Activated B cell treated with CpG ODN at 0.5 μM for 24 hours (primary cell): ENCODE measurements around the gene THEM4. TPM values are rescaled to one million over a fixed set of nuclear protein-coding genes. Genes with fewer than 3 reads are reported as not detected.

Source experiments
- ATAC-seq: fragments of 200-7000 bp; cut with Tn5 transposase; one replicate; pipeline ENCODE4 v1.10.0; 2021; ENCODE audit warnings: low read depth, mild to moderate bottlenecking, moderate library complexity
- CTCF ChIA-PET: fragments of 350-600 bp; sonication (Branson Sonifier 250); formaldehyde crosslinking; loops from one replicate; lab custom pipeline; 2021; ENCODE audit warnings: antibody characterized with exemption; lab: Charles Lee
- POLR2A ChIA-PET: fragments of 350-600 bp; sonication (Branson Sonifier 250); formaldehyde crosslinking; loops from one replicate; lab custom pipeline; 2021; ENCODE audit warnings: antibody characterized with exemption; lab: Charles Lee
- DNase-seq: peaks from one replicate; pipeline ENCODE4 v3.0.0; 2022
- H3K27ac Mint-ChIP-seq: one replicate; pipeline ENCODE4 v1.8.0; 2020; ENCODE audit warnings: mixed read lengths
- H3K27me3 Mint-ChIP-seq: one replicate; pipeline ENCODE4 v1.8.0; 2021; ENCODE audit warnings: mixed read lengths
- H3K36me3 Mint-ChIP-seq: one replicate; pipeline ENCODE4 v1.8.0; 2021; ENCODE audit warnings: low read depth, mixed read lengths
- H3K4me1 Mint-ChIP-seq: one replicate; pipeline ENCODE4 v1.8.0; 2021; ENCODE audit warnings: mixed read lengths
- H3K4me3 Mint-ChIP-seq: one replicate; pipeline ENCODE4 v1.8.0; 2020; ENCODE audit warnings: mild to moderate bottlenecking, mixed read lengths
- H3K9me3 Mint-ChIP-seq: one replicate; pipeline ENCODE4 v1.8.0; 2020; ENCODE audit warnings: mixed read lengths
- CTCF ChIP-seq: fragments of 200-600 bp; IDR thresholded peaks from one replicate; pipeline ENCODE4 v1.8.0; 2022; ENCODE audit warnings: antibody characterized with exemption, mild to moderate bottlenecking
- intact Hi-C: fragments of 100-400 bp; cut with micrococcal nuclease; formaldehyde crosslinking; loops from one replicate; pipeline ENCODE4 v1.15.1; 2024
- total RNA-seq: library from RNA; stranded (reverse); gene quantifications from 2 replicates; pipeline ENCODE4 v1.2.3, GENCODE V29; 2022

THEM4 gene
- total RNA-seq, 1 donor from 2014 or later: 22.8 TPM

GRCh38 chr1:151945725-151946722 is 36.7 kb upstream of the THEM4 start:
- DNase-seq: peak; percentile 37
- Mint-ChIP-seq H3K27me3 (no peaks in the 10 kb centered on the region), H3K4me1 (peaks cover 38% of the 10 kb centered on the region), H3K4me3 (peak overlapping the region; percentile 29), H3K36me3 (no peaks in the 10 kb centered on the region), H3K27ac (peak overlapping the region; percentile 84), H3K9me3 (no peaks in the 10 kb centered on the region)
- no peak for TF ChIP-seq CTCF
- peak; percentile 84 for ATAC-seq
- ChIA-PET CTCF (interaction anchor here (0.5 to 1.0 kb wide), 2 partner anchors 24 to 56 kb away, joined by 3 read pairs; no protein-coding TSS in a partner anchor), POLR2A (interaction anchor here (1.7 kb wide), 1 partner anchor 37 kb away, joined by 5 read pairs; no protein-coding TSS in a partner anchor)
- intact Hi-C loops: no loop called here

- no peak overlapping the region for H3K4me3 Mint-ChIP-seq
- intact Hi-C loops: loop anchor here (5.0 kb wide), 1 partner anchor 38 kb away; the partner anchor contains the start of gene THEM4
- no peaks in the 10 kb centered on the region for H3K27me3 Mint-ChIP-seq
- no peaks in the 10 kb centered on the region for H3K36me3 Mint-ChIP-seq
- POLR2A ChIA-PET: interaction anchor here (1.7 kb wide), 1 partner anchor 36 kb away, joined by 5 read pairs; no protein-coding TSS in a partner anchor
- CTCF ChIA-PET: interaction anchor here (1.0 kb wide), 1 partner anchor 57 kb away, joined by 3 read pairs; no protein-coding TSS in a partner anchor
- no peaks in the 10 kb centered on the region for H3K9me3 Mint-ChIP-seq
- no peak for TF ChIP-seq CTCF
- no peak for ATAC-seq
- H3K4me1 Mint-ChIP-seq: peaks cover 40% of the 10 kb centered on the region
- H3K27ac Mint-ChIP-seq: peak overlapping the region; percentile 84
- no peak for DNase-seq
Measured at GRCh38 chr1:151944857-151945575, 35.7 kb upstream of the THEM4 start.

GRCh38 chr1:151944126-151944856 is 35.0 kb upstream of the THEM4 start:
- TF ChIP-seq CTCF: no peak
- no peaks in the 10 kb centered on the region for H3K36me3 Mint-ChIP-seq
- ATAC-seq (no peak), DNase-seq (no peak)
- no peaks in the 10 kb centered on the region for H3K9me3 Mint-ChIP-seq
- no peak overlapping the region for H3K27ac Mint-ChIP-seq
- ChIA-PET CTCF (no interaction called here), POLR2A (interaction anchor here (1.7 kb wide), 1 partner anchor 35 kb away, joined by 5 read pairs; no protein-coding TSS in a partner anchor)
- peaks cover 40% of the 10 kb centered on the region for H3K4me1 Mint-ChIP-seq
- no peaks in the 10 kb centered on the region for H3K27me3 Mint-ChIP-seq
- intact Hi-C loops: loop anchor here (5.0 kb wide), 1 partner anchor 37 kb away; the partner anchor contains the start of gene THEM4
- H3K4me3 Mint-ChIP-seq: no peak overlapping the region

- no peak for TF ChIP-seq CTCF
- intact Hi-C loops: loop anchor here (5.0 kb wide), 1 partner anchor 36 kb away; the partner anchor contains the start of gene THEM4
- ATAC-seq: no peak
- POLR2A ChIA-PET: no interaction called here
- H3K27ac Mint-ChIP-seq: no peak overlapping the region
- H3K4me1 Mint-ChIP-seq: peaks cover 40% of the 10 kb centered on the region
- H3K27me3 Mint-ChIP-seq: no peaks in the 10 kb centered on the region
- DNase-seq: no peak
- CTCF ChIA-PET: no interaction called here
- H3K4me3 Mint-ChIP-seq: no peak overlapping the region
- H3K36me3 Mint-ChIP-seq: no peaks in the 10 kb centered on the region
- no peaks in the 10 kb centered on the region for H3K9me3 Mint-ChIP-seq
Measured at GRCh38 chr1:151943591-151943990, 34.3 kb upstream of the THEM4 start.
